HG02623 (cell line): ENCODE measurements around the gene AUTS2.
A peak's percentile ranks its signal among the peaks of the same experiment; 100 is the strongest.

ENCODE experiments used
- ATAC-seq: cut with Tn5 transposase; IDR thresholded peaks from one replicate; pipeline ENCODE4 v1.9.1; 2021; ENCODE audit warnings: moderate library complexity; ENCODE audit not compliant: unreplicated experiment

The AUTS2 gene

GRCh38 chr7:69622014-69622835, 23.9 kb downstream of the AUTS2 start:
- ATAC-seq, result no peak

- no peak for ATAC-seq
These were observed 24.7 kb downstream of the AUTS2 start for GRCh38 chr7:69622960-69623359.

GRCh38 chr7:69624435-69625230, 26.4 kb downstream of the AUTS2 start:
- no peak for ATAC-seq

GRCh38 chr7:69625238-69625637, 27.0 kb downstream of the AUTS2 start:
- no peak for ATAC-seq

GRCh38 chr7:69625798-69626197, 27.5 kb downstream of the AUTS2 start:
- ATAC-seq, result no peak

- ATAC-seq, result no peak
These were observed 32.0 kb downstream of the AUTS2 start for GRCh38 chr7:69630292-69630691.

GRCh38 chr7:69631131-69631530, 32.9 kb downstream of the AUTS2 start:
- ATAC-seq, result no peak

GRCh38 chr7:69632280-69632679, 34.0 kb downstream of the AUTS2 start:
- ATAC-seq, result no peak

- ATAC-seq, result no peak
These were observed 35.0 kb downstream of the AUTS2 start for GRCh38 chr7:69633122-69633831.

- no peak for ATAC-seq
These were observed 37.4 kb downstream of the AUTS2 start for GRCh38 chr7:69635555-69636185.

GRCh38 chr7:69638674-69639073, 40.4 kb downstream of the AUTS2 start:
- ATAC-seq, result no peak

GRCh38 chr7:69640216-69640615, 41.9 kb downstream of the AUTS2 start:
- ATAC-seq, result no peak

GRCh38 chr7:69640925-69641594, 42.8 kb downstream of the AUTS2 start:
- no peak for ATAC-seq

- no peak for ATAC-seq
These were observed 45.0 kb downstream of the AUTS2 start for GRCh38 chr7:69643265-69643664.

- no peak for ATAC-seq
These were observed 45.6 kb downstream of the AUTS2 start for GRCh38 chr7:69643708-69644445.

GRCh38 chr7:69645683-69646082, 47.4 kb downstream of the AUTS2 start:
- no peak for ATAC-seq

GRCh38 chr7:69651101-69651590, 52.9 kb downstream of the AUTS2 start:
- ATAC-seq, result peak; percentile 83

- no peak for ATAC-seq
These were observed 54.8 kb downstream of the AUTS2 start for GRCh38 chr7:69652947-69653701.

GRCh38 chr7:69653806-69654205, 55.5 kb downstream of the AUTS2 start:
- ATAC-seq, result no peak
